Measurements from ENCODE around the gene ARHGAP6.

GRCh38 chrX:11434607-11435006, 231.1 kb downstream of the ARHGAP6 start:
- TF ChIP-seq, protein P1, sequence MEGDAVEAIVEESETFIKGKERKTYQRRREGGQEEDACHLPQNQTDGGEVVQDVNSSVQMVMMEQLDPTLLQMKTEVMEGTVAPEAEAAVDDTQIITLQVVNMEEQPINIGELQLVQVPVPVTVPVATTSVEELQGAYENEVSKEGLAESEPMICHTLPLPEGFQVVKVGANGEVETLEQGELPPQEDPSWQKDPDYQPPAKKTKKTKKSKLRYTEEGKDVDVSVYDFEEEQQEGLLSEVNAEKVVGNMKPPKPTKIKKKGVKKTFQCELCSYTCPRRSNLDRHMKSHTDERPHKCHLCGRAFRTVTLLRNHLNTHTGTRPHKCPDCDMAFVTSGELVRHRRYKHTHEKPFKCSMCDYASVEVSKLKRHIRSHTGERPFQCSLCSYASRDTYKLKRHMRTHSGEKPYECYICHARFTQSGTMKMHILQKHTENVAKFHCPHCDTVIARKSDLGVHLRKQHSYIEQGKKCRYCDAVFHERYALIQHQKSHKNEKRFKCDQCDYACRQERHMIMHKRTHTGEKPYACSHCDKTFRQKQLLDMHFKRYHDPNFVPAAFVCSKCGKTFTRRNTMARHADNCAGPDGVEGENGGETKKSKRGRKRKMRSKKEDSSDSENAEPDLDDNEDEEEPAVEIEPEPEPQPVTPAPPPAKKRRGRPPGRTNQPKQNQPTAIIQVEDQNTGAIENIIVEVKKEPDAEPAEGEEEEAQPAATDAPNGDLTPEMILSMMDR (conservative IDR thresholded peaks at IDR 0.05) = no peak
- no peak for TF ChIP-seq ZFX (IDR thresholded peaks at IDR 0.05)

All from C4-2B (cell line).